NCI-H510A (cell line): ENCODE data around the gene NTM.
"Not testable (repeated sequence)": the region's sequence is repeated elsewhere in the genome, so short reads cannot be mapped to it uniquely, and the experiment has no call there.

Experiments
- DNase-seq: peaks from one replicate; lab custom pipeline; 2025; lab: John Stamatoyannopoulos, UW

Gene NTM

GRCh38 chr11:131463649-131464425, 93.4 kb downstream of the NTM start:
- no peak for DNase-seq

- no peak for DNase-seq
Observed at GRCh38 chr11:131464461-131464860, 94.0 kb downstream of the NTM start.

- DNase-seq = no peak
Observed at GRCh38 chr11:131465039-131465438, 94.6 kb downstream of the NTM start.

GRCh38 chr11:131465746-131466145, 95.3 kb downstream of the NTM start:
- DNase-seq = no peak

- no peak for DNase-seq
Observed at GRCh38 chr11:131467645-131468394, 97.4 kb downstream of the NTM start.

- no peak for DNase-seq
Observed at GRCh38 chr11:131468565-131468964, 98.2 kb downstream of the NTM start.

GRCh38 chr11:131470216-131470925, 100.0 kb downstream of the NTM start:
- DNase-seq = no peak

- no peak for DNase-seq
Observed at GRCh38 chr11:131471976-131472375, 101.6 kb downstream of the NTM start.

GRCh38 chr11:131474947-131475346, 104.5 kb downstream of the NTM start:
- no peak for DNase-seq

- DNase-seq = no peak
Observed at GRCh38 chr11:131476266-131476665, 105.9 kb downstream of the NTM start.

- DNase-seq = no peak
Observed at GRCh38 chr11:131478341-131478740, 107.9 kb downstream of the NTM start.

- no peak for DNase-seq
Observed at GRCh38 chr11:131481303-131481702, 110.9 kb downstream of the NTM start.

- no peak for DNase-seq
Observed at GRCh38 chr11:131481971-131482370, 111.6 kb downstream of the NTM start.

GRCh38 chr11:131483453-131483852, 113.0 kb downstream of the NTM start:
- DNase-seq = no peak

GRCh38 chr11:131483877-131484276, 113.5 kb downstream of the NTM start:
- no peak for DNase-seq

- no peak for DNase-seq
Observed at GRCh38 chr11:131486100-131486499, 115.7 kb downstream of the NTM start.

- no peak for DNase-seq
Observed at GRCh38 chr11:131486937-131487635, 116.7 kb downstream of the NTM start.

- DNase-seq = no peak
Observed at GRCh38 chr11:131488238-131488637, 117.8 kb downstream of the NTM start.

GRCh38 chr11:131491503-131491902, 121.1 kb downstream of the NTM start:
- DNase-seq = no peak

GRCh38 chr11:131495423-131495822, 125.0 kb downstream of the NTM start:
- no peak for DNase-seq

GRCh38 chr11:131497686-131498085, 127.3 kb downstream of the NTM start:
- DNase-seq = not testable (repeated sequence)

- no peak for DNase-seq
Observed at GRCh38 chr11:131498631-131499160, 128.3 kb downstream of the NTM start.
